Activated CD4-positive, alpha-beta T cell treated with anti-CD3 and anti-CD28 coated beads, Interleukin-10, Interleukin-2, amounts not matched to agents 100 ng/mL and 50 ng/mL, durations not matched to agents 16 hours and 8 hours (primary cell): ENCODE measurements around the gene ZEB1.

Experiments used
- DNase-seq: peaks from one replicate; pipeline ENCODE4 v3.0.0-alpha.2; 2020

The ZEB1 gene

DNA sequence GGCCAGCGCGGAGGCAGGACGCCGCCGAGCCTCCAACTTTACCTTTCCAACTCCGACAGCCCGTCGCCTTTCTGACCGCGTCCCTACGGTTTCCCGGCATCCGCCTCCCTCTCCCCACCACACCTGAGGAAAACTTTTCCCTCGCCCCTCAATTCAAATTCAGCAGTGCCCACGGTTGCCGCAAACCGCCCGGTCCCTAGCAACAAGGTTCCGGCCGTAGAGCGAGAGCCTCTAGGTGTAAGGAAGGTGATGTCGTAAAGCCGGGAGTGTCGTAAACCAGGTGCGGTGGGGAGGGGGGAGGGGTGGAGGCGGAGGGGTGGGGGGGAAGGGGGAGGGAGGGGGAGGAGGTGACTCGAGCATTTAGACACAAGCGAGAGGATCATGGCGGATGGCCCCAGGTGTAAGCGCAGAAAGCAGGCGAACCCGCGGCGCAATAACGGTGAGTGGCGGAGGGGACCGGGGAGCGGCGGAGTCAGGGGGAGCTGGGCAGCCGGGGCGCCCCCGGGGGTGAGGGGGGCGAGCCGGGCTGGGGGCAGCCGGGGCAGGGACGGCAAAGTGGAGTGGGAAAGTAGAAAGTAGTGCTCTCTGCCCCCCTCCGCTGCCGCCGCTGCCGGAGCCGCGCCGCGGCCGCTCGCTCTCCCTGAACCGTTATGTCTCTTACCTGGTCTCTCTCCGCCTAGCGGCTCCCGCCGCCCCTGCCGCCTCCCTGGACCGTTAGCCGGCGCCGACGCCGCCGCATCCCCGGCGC, at the start of gene ZEB1:
Gene ZEB1, plus strand, starts transcription at position 363 of the 748 bp plus-strand sequence. Its CDS starts 19 bp downstream, at position 382.
- DNase-seq: peak; percentile 95

DNA sequence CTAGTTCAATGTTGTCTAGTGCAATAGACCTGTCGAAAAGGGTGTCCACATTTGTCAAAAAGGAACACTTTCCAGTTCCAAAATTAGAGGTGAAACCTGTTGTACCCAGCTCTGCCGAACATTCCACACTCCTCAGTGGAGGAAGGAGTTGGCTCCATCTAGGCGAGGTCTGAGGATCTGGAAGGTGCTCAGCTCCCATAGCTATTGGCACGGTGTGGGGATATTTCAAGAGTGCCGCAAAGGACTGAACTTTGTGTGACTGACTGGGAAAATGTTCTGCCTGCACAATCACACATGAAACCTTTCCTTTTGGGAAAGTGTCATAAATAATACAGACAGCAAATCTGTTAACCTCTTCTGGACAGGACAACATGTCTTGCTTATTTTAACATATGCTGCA, 48.1 kb upstream of the ZEB1 start:
- DNase-seq: no peak

DNA sequence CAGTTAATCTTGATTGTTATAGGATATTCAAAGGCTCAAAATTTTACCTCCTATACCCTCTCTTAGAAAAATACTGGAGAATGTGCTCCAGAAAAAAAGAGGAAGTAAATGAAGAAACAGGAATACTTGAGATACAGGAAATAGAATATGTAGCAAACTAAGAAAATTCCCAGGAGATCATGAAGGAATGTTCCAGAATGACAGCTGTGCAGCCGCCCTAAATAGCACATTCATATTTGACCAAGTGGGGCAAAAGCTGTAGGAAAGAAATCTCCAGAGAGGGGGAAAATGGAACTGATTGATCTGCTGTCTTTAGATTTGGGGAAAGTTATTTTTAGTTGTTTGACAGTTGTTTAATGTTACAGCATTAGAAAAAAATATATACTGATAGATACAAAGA, 46.2 kb upstream of the ZEB1 start:
- no peak for DNase-seq

DNA sequence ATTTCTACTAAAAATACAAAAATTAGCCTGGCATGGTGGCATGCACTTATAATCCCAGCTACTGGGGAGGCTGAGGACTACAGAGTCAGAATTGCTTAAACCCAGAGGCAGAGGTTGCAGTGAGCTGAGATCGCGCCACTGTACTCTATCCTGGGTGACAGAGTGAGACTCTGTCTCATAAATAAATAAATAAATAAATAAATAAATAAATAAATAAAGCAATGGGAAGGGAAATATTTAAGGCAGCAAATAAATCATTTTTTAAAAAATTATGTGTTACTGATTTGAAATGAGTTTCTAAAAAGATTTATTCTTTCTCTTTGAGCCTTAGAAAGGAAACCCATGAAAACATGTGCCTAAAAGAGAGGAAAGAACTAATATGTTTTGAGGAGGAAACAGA, 45.2 kb upstream of the ZEB1 start:
- no peak for DNase-seq

DNA sequence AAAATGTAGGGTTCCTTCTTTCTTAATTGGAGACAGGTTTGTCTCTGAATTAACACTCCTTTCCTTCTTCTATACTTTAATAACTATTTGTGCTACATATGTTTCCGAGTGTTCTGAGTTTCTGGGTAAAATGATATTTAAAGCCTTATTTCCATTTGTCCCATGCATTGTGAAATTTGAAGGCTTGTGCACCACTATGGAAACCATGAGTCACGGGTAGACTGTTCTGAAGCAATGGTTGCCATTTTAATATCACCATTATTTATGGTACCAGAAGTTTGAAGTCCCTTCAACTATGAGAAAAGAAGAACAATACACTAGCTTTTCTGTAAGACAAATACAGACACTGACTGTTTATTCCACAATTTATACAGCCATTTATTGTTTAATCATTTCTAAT, 44.7 kb upstream of the ZEB1 start:
- no peak for DNase-seq

DNA sequence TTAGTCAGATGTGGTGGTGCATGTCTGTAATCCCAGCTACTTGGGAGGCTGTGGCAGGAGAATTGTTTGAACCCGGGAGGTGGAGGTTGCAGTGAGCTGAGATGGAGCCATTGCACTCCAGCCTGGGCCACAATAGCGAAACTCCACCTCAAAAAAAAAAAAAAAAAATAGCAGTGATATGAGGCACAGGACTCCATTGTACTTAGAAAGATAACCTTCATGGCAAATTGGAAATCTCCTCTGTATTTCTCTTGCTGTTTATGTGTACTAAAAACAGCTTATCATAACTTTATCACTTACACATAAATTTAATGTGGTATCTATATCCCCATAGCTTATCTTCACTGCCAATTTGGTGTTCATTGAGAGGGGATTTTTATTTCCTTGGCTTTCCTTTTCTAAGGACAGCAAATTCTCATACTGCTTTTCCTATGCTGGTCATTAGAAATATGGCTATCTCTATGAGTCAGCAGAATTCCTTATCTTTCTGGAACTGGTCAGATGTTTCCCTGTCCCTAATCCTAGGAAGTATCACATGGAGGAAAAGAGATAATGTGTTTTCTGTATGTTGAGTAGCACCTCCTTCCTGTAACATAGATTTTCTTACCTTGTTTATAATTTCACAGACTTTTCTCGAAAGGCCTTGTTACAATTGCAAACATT, 40.6 kb upstream of the ZEB1 start:
- DNase-seq: no peak

DNA sequence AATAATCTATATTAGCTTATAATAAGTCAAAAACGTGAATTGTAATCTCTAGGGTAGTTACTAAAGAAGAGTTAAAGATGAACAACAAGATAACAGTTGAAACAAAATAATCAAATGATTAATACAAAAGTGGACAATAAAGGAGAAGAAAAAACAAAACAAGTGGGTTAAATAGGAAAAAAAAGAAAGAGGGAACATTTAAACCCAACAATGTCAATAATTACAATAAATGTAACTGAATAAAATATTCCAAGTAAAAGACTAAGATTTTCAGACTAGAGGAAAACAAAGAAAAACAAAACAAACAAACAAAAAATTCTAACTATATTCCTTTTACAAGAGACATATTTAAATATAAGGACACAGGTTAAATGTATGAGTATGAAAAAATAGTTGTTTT, 38.0 kb upstream of the ZEB1 start:
- no peak for DNase-seq

DNA sequence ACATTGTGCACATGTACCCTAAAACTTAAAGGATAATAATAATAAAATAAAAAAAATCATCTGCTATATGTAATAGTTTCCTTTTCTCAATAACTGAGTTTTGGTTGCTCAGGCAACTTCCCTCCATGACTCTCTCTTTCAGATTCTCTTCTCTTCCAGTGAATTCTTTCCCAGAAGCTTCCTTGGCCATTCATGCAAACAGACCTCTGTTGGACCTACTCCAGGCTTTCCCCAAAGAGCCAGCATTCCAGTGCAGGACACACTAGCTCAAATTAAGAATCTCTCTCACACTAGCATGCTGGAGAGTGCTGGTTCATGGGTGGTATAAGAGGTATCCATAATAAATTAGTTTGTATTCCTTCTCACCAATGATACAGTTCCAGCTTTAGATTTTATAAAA, 31.0 kb upstream of the ZEB1 start:
- DNase-seq: no peak

DNA sequence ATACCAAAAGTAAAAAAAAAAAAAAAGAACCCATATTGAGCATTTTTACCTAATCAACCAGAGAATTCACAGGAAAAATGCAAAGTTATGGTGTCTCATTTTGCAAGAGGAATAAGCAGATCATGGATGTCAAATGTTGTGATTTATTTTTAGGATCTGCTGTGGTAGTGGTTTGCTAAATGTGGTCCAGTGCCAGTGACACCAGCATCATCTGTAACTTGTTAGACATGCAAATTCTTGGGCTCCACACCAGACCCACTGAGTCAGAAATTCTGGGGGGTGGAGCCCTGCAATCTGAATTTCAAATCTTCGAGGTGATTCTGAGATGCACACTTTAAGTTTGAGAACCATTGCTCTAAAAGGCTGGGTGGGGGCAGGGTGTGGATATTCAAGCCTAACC, 30.1 kb upstream of the ZEB1 start:
- no peak for DNase-seq

DNA sequence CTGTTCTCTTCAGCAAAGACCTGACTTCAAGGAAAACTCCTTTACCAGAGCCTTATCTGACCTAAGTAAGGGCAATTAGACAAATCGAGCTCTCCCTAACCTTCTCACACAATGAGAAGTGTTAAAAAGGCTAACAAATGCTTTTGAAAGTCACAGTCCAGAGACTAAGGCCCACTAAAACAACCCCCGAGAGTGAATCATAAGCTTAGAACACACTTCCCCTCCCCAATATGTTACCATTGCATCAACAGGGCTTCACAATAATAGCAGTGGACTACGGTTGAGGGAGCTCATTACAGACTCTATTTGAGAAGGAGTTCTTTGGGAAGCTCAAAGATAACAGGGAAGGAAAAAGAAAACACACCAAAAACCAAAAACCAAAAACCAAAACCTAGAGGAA, 28.6 kb upstream of the ZEB1 start:
- DNase-seq: no peak

DNA sequence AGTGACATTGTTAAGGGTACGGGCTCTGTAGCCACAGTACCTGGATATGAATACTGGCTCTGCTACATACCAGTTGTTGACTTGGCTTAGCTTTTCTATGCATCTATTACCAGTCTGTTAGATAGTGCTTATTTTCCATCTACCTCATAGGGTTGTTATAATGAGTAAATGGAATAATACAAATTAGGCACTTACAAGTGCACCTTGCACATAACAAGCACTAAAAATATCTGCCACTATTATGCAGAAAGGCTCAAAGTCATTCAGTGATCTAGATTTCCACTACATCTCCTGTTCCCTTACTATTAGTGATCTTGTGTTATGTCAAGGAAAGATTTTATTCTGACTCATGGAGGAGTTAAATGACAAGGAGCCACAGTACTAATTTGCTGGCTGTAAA, 27.9 kb upstream of the ZEB1 start:
- DNase-seq: no peak

DNA sequence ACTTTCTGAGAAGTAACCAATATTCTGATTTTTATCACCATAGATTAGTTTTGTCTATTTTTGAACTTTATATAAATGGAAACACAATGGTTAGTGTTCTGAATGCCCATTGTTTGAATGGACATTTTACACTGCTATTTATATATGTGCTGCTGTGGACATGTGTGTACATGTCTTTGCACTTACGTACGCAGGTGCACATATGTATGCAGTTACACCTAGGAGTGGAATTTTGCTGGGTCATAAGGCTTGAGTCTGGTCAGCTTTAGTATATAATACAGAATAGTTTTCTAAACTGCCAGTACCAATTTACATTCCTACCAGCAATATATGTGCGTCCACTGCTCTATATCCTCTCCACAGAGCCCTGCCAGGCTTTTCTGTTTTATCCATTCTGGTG, 24.5 kb upstream of the ZEB1 start:
- DNase-seq: no peak

DNA sequence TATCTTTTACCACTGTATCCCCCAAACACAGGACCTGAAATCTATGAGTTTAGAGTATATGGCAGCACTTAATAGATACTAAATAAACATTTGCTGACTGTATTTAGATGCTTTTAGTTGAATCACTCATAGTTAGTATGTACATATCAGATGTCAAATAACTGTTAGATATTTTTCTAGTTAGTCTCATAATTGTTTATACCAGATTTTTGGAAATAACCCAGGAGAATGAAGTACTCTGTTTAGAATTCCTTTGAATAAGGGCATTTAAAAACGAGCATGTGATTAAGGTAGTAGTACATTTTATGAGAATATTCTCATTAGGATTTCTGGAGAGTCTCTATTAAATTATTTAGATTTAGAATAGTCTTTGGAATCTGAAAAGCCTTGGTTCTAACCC, 22.3 kb upstream of the ZEB1 start:
- DNase-seq: no peak

DNA sequence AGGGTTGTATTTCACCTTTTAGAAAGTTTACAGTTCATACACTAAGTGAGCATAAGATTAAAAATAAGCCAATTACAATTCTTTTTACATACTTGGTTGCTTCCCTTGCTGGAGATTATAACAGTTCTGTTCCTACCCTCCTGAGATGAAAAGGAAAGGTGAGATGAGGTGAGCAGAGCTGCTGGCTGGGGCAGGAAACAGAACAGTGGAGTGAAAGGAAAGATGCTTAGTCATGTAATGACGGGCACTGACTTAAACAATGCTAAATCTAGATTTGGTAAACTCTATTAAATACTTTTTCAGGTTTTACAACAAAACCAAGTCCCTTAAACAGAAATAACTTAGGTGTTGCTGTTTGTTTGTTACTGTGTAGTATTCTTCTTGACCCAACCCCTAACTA, 19.9 kb upstream of the ZEB1 start:
- peak; percentile 40 for DNase-seq

DNA sequence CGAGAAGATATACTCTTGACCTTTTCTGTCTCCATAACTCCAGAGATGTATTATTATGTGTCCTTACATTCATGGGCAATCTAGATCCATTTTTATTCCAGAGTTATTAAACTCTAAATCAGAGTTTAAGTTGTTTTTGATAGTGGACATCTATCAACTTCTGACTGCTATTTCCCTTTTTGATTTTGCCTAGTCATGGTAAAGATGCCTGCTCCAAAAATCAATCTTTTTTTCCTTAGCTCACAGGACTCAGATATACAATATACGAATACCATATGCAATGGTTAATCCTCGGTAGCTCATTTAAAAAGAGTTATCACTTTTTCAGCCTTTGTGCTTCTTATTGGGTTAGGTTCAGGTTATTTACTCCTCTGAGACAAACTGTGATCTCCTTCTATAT, 15.8 kb upstream of the ZEB1 start:
- DNase-seq: no peak

DNA sequence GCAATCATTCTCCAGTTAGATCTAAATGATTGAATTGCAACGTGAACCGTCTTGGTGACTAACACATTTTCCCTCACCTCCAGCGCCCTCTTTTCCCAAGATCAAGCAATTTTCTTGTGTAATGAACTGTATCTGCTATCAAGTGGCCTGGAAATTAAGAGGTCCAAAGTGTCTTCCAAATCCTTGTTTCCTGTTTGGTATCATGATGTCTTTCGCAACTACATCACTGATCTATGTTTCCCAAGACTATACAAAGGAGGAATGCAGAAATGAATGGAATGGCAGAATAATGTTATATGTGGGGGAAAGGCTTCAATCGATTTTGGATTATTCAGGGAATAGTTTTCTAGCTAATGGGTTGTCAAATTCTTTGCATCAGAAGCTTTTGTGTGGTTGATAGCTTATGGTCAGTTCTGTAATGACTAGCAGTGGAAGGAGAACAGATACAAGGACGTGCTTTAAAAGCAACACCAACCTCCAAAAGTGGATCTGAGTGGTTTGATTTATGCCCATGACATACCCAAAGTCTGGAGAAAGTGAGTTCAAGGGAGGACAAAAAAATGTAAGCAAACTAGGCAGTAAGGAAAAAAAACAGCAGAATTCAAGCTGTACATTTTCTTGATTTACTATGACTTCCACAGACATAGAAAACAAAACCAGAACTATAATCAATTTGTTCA, 14.6 kb upstream of the ZEB1 start:
- no peak for DNase-seq

DNA sequence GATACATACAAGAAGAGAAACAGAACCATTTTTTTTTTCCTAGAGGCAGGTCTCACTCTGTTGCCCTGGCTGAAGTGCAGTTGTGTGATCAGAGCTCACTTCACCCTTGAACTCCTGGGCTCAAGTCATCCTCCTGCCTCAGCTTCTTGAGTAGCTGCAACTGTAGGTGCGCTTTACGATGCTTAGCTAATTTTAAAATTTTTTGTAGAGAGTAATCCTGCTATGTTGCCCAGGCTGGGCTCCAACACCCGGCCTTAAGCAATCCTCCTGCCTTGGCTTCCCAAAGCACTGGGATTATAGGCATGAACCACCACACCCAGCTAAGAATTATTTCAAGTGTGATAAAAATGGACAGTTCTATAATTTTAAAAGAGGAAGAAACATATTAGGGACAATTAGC, 5.6 kb upstream of the ZEB1 start:
- DNase-seq: no peak

DNA sequence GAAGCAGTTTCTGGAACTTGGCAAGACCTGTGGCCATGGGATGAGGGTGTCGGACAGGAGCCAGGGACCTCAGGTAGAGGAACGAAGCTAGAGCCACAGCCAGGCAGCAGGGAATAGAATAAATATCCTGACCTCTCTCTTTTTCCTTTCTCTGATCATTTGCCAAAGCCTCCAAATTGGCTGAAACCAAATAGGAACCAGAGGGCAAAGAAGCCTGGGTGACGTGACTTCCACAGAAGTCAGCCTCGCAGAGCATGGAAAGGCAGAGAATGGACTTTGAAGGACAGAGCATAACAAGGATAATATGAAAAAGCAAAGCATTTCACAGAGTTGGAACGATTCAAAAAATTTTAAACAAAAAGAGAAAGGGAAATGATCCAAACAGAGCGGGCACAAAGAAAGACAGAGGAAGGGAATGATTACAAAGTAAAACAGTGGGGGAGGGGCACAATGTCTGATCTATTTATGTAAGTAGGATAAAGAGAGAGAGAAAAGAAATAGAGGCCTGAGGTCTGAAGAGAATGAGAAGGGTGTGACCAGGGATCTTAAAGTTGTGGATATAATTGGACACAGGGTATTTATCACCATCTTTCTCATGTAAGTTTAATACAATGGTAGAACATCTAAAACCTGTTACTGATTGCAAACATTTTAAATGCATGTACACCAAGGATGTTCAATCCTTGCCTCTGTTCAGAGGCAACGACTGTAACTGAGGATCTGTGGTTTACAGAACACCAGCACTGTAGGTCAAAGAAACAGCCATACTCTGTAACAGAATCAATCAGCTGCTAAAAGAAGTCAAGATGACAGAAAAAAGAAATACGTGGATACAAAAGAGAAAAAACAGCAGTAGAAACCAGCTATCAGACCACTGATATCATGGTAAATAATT, 4.5 kb upstream of the ZEB1 start:
- DNase-seq: no peak

DNA sequence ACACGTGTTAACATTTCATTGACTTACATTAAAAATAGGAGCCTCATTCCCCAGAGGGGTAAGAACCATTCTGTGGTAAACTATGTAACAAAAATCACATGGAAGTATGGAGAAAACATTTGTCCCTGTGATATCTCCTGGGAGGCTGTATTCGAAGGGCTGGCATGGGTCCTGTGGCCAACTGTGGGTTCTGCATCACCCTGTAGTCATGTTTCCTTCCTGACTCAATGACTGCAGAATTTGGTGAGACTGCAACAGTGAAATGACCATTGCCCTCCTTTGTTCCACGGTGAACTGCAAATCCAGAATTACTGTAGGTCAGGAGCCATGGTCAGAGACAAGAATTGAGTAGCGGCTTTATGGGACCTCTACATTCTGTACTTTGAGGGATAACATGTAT, 3.6 kb upstream of the ZEB1 start:
- DNase-seq: no peak

DNA sequence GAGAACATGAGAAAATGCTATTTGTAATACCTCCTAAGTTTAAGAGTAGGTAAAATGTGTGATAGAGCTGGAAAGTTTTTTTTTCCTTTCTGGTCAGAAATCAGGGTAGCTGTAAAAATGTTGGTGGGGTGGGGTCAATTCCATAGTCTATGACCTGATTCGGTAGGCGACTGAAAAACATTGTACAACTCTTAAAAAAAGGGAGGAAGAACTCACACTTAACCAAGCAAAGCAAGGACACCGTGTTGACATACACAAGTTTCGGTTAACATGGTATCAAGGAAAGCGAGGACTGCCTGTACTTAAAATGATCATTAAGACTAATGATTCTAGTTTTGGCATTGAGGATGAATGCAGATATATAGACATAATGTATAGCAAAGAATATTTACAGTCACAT, 1.8 kb upstream of the ZEB1 start:
- no peak for DNase-seq

DNA sequence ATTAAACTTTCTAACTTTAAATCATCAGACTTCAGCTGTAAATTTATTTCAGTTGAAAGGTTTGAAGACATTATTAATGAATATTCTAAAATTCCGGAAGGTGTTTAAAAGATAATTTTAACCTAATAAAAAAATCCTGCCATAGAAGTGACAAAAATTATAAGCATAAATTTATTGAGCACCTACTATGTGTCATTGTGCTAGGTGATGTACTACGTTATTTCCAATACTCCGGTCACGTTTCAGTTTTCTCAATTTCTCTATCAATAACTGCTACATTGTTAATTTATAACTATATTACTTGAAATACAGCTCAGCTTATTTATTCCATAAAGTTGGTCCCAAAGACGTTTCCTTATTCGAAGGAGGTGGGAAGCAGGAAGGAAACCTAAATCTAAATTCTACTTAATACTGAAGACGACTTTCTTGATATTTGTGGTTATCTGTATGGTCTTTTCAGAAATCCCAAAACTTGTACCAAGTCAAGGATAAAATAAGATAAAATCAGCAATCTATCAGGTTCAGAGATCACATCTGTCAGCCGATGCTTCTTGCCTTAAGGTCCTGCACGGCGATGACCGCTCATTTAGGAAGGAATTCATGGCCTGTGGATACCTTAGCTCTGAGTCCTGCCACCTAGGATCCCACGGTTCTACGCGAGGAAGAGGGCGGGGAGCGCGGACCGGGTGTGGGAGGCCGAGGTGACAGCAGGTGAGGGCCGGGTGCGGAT, 1.2 kb upstream of the ZEB1 start:
- peak; percentile 88 for DNase-seq

DNA sequence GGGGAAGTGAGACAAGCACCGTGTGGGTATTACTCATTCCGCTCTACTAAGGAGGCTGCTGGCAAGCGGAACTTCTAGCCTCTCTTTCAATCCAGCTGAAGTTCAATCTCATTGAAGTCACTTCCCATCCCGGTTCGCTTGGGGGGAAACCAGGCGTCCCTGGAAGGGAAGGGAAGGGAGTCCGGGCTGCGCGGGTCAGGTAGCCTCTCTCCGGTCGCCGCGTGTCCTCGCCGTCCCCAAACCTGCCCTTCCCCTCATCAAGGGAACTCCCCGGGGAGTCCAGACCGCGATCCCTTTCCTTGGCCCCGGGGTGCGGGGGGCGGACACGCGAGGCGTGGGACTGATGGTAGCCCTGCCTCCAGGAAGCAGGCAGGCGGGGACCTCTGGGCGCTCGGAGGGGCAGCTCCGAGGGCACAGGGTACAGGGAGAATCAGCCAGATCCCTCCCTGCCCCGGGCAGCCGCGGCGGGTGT, 598 bp upstream of the ZEB1 start:
- peak; percentile 62 for DNase-seq
